Endothelial cell of umbilical vein (primary cell): ENCODE measurements around the gene CRTAP.
"Not testable (repeated sequence)": the region's sequence is repeated elsewhere in the genome, so short reads cannot be mapped to it uniquely, and the experiment has no call there.

Experiments used
- CTCF ChIP-seq, 2 donors: IDR thresholded peaks; 1 replicate in 1 of 2; 2 replicates in 1 of 2; pipeline ENCODE4 v1.5.1; 2011; ENCODE audit warnings: low read length in 2 of 2, mild to moderate bottlenecking in 2 of 2, moderate library complexity in 2 of 2, control low read depth in 1 of 2, inconsistent platforms in 1 of 2, low read depth in 1 of 2; ENCODE audit not compliant: insufficient read depth in 1 of 2; ENCODE audit errors: extremely low read depth in 1 of 2
- EZH2 ChIP-seq: IDR thresholded peaks from 2 replicates; pipeline ENCODE4 v1.6.1; 2012; ENCODE audit warnings: borderline replicate concordance, low read depth, mild to moderate bottlenecking, moderate library complexity, low read length, inconsistent platforms; ENCODE audit not compliant: severe bottlenecking

- not testable (repeated sequence) for TF ChIP-seq CTCF (IDR thresholded peaks at IDR 0.05; ENCODE audit: extremely low read depth in 1 of 2, insufficient read depth in 1 of 2, low read depth in 1 of 2, low read length in 2 of 2); EZH2
Measured at GRCh38 chr3:33181641-33182040, 67.8 kb downstream of the CRTAP start.
